ENCODE data around the gene ZSCAN10.
A peak's percentile ranks its signal among the peaks of the same experiment; 100 is the strongest.

The ZSCAN10 gene

DNA sequence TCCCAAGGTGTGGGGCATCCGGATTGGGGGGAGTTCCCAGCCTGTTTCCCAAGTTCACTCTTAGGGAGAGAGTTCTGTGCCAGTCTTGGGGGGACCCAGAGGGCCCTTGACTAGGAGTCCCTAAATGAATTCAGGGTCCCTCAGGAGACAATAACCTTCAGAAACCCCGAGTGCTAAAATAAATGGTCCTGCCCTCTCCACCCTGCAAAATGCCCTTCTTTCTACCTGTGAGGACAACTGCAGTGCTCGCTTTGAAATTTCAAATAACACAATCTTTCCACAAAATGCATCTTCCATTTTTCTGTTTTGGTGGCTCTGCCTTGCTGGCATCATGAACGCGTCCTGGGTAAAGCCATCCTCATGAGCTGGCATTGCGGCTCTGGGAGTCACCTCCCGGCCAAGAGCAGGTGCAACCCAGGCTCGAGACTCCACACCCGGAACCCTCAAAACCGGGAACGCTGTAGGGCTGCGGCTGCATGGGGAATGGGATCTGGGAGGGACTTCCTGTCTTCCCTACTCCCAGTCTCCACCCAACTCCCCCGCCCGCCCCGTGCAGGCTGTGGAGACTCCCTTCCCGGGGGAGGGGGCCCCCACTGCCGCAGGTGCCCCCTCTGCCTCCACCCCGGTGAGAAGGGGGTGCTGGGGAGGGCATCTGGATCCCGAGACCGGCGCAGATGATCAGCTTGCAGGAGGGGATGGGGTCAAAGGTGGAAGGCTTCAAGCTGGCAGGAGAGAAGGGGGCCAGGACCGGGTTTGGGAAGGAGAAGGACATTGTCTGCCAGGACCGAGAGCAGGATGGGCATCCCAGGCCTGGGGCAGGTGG lies 13.2 kb upstream of the ZSCAN10 start, which contains the start of gene ZNF205:
ZNF205 (plus strand) TSS at position 529 of the 823 bp plus-strand sequence. CDS start 845 bp downstream, outside the sequence.
- DNase-seq (ENCODE audit: low read depth in 2 of 2), result no peak

GRCh38 chr16:3106205-3106928 lies 7.3 kb upstream of the ZSCAN10 start:
- peak; percentile 88 to 91 for DNase-seq (ENCODE audit: low read depth in 2 of 2)

DNA sequence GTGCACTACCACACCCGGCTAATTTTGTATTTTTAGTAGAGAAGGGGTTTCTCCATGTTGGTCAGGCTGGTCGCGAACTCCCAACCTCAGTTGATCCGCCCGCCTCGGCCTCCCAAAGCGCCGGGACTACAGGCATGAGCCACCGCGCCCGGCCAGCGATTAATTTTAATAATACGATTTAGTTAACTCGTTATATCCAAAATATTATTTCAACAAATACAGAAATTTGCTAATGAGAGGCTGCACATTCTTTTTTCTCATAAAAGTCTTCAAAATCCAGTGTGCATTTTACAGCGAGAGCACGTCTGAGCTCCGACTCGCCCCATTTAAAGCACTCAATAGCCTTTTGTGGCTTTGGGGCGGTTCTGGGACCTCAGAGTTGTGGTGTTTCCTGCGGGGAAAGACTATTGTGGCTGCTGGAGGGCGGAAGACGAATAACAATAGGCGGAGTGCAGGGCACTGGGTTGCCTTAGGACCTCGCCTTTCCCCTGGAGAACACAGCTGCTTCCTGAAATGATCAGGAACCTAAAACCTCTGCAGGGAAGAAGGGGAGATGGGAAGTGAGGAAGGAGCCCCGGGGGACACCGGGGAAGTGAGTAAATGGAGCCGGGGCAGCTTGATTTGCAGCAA lies 2.9 kb upstream of the ZSCAN10 start:
- no peak for DNase-seq (ENCODE audit: low read depth in 2 of 2)

- no peak for DNase-seq (ENCODE audit: low read depth in 2 of 2)
These were observed 2.1 kb upstream of the ZSCAN10 start for GRCh38 chr16:3101018-3101840.

- peak; percentile 88 to 92 for DNase-seq (ENCODE audit: low read depth in 2 of 2)
These were observed 822 bp upstream of the ZSCAN10 start for GRCh38 chr16:3099732-3100499.

- DNase-seq (ENCODE audit: low read depth in 2 of 2), result no peak
These were observed 269 bp upstream of the ZSCAN10 start for GRCh38 chr16:3099395-3099731.

- DNase-seq (ENCODE audit: low read depth in 2 of 2), result no peak
These were observed 1.8 kb downstream of the ZSCAN10 start for GRCh38 chr16:3097266-3097665.

DNA sequence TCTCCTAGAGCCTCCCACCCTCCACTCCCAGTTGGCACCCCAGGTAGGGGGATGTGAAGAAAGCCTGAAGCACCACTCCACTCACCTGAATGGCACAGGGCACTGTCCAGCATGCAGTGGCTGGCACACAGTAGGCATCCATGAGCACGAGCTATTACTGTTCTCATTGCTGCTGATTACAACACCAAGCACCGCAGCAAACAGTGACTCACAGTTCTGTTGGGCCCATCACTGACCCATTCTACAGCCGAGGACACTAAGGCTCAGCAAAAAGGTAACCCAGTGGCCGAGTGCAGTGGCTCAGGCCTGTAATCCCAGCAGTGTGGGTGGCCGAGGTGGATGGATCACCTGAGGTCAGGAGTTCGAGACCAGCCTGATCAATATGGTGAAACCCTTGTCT lies 2.7 kb downstream of the ZSCAN10 start:
- no peak for DNase-seq (ENCODE audit: low read depth in 2 of 2)

- DNase-seq (ENCODE audit: low read depth in 2 of 2), result peak; percentile 53 to 57
These were observed 3.2 kb downstream of the ZSCAN10 start for GRCh38 chr16:3095869-3096268.

DNA sequence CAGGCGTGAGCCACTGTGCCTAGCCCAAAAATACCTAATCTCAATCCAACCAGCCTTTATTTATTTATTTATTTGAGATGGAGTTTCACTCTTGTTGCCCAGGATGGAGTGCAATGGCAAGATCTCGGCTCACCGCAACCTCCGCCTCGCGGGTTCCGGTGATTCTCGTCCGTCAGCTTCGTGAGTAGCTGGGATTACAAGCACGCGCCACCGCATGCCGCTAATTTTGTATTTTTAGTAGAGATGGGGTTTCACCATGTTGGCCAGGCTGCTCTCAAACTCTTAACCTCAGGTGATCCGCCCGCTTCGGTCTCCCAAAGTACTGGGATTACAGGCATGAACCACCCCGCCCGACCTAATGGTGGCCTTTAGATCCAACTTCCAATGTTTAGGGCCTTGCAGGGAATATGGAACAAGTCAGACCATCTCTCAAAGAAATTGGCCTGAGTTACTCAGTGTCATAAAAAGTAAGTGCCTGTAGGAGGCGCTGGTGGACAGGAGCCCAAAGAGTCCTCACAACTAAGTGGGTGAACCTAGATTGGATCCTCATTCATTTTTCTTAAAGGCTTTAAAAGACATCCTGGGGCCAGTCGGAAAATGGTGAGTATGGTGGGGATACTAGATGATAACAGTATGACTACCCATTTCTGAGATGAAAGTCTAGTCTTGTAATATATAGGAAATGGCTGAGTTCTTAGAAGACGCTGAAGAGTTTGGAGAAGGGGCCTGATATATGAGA lies 4.6 kb downstream of the ZSCAN10 start:
- DNase-seq (ENCODE audit: low read depth in 2 of 2), result no peak

GRCh38 chr16:3092501-3092941 lies 6.6 kb downstream of the ZSCAN10 start:
- no peak for DNase-seq (ENCODE audit: low read depth in 2 of 2)

GRCh38 chr16:3091551-3091950 lies 7.5 kb downstream of the ZSCAN10 start:
- no peak for DNase-seq (ENCODE audit: low read depth in 2 of 2)

- DNase-seq (ENCODE audit: low read depth in 2 of 2), result no peak
These were observed 9.1 kb downstream of the ZSCAN10 start for GRCh38 chr16:3089717-3090592.

DNA sequence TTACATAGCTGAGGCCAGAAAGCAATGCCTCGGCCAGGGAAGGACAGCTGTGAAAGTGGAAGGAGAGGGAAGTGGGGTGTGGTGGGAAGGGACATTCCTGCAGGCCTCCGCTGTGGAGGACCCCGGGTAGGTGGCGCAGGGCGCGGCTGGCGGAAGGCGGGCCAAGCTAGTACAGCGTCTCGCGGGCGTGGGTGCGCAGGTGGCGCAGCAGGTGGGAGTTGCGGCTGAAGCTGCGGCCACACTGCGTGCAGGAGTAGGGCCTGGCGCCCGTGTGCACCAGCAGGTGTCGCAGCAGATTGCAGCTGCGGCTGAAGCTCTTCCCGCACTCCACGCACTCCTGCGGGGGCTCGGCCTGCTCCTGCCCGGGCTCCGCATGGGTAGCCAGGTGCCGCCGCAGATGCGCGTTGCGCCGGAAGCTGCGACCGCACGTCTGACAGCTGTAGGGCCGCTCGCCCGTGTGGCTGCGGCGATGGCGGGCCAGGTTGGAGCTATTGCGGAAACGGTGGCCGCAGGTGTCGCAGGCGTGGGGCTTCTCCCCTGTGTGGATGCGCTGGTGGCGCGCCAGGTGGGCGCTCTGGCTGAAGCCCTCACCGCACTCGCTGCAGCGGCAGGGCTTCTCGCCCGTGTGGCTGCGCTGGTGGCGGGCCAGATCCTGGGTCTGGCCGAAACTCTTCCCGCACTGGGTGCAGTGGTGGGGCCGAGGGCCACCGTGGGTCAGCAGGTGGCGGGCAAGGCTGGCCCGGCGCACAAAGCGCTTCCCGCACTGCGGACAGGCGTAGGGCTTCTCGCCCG lies 10.0 kb downstream of the ZSCAN10 start:
- DNase-seq (ENCODE audit: low read depth in 2 of 2), result no peak

- no peak for DNase-seq (ENCODE audit: low read depth in 2 of 2)
These were observed 10.6 kb downstream of the ZSCAN10 start for GRCh38 chr16:3088450-3088849.

DNA sequence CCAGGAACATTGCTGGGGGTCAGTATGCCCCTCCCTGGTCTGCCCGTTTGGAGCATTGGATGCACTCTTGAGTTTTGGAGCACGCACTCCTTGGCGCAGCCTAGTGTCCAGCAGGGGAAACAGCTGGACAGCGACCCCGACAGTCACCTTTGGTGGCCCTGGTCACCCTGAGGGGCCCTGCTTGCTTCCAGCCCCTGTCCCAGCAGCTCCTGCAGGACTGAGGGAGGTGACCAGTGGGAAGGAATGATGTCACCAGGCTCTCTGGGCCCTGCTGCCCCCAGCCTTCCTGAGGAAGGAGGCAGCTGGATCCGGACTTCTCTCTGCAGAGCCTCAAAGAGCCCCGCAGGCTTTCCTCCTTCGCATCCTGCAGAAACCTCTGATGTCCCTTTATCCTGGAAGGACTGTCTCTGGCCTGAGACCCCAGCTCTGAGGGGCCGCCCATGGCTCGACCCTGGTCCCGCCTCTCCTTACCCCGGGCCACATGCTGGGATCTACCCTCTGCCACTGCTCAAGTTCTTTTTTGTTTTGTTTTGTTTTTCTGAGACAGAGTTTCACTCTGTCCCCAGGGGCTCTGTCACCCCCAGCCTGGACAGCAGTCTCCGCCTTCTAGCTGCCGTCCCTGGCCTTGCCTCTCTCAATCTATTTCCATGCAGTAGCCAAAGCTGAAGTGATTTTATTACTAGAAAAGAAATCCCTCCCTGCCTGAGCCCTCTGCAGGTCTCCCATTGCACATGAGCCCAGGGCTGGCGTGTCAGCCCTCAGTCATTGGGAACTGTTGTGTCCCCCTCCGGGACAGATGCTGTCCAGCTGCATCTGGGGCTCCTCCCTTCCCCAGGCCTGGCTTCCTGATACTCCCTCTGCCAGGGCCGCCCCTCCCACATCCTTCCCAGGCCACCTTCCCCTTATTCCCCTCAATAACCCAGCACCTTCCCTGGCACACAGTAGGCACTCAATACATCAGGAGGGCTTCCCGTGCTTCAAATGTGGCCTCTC lies 11.6 kb downstream of the ZSCAN10 start:
- no peak for DNase-seq (ENCODE audit: low read depth in 2 of 2)

DNA sequence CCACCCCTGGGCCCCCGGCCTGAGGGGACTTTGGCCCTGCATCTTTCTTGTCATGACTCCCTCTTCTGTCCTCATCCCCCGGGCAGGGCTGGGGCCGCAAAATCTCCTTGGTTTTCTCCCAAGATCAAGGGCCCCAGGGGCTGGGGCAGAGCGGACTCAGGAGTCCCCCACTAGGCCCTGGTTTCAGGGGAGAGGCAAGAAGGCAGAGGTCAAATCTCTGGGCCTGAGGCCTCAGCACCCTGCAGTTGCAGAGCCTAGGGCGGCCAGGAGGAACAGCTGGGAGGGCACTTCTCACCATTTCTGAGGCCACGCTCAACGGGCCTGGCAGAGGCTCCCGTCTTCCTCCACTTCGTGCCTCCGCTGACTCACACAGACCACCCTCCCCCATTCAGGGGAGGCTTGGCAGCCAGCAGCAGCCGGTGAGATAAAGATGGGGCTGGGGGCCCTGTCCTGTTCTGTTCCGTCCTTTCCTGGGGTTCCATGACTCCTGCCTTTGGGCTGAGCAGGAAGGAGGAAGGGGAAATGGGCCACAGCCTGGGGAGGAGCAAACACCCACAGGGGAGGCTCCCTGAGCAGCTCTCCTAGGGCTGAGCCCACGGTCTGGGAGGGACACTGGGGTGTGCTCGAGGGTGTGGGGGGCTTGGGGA lies 12.4 kb downstream of the ZSCAN10 start:
- DNase-seq (ENCODE audit: low read depth in 2 of 2), result no peak
